Myocyte (in vitro differentiated cells): ENCODE results near the gene CHRDL1. TPM values are rescaled to one million over a fixed set of nuclear protein-coding genes. Genes with fewer than 3 reads are reported as not detected.
"Not testable (repeated sequence)": the region's sequence is repeated elsewhere in the genome, so short reads cannot be mapped to it uniquely, and the experiment has no call there.

Experiments used
- DNase-seq: peaks from one replicate; pipeline ENCODE4 v3.0.0-alpha.2; 2012; ENCODE audit warnings: low read depth
- polyA plus RNA-seq: library from polyadenylated mRNA; unstranded; fragments of >200 nt; gene quantifications from one replicate; pipeline ENCODE4 v1.2.1, GENCODE V29; 2012; ENCODE audit warnings: missing spikeins
- total RNA-seq: library from RNA; depleted of rRNA; stranded (reverse); fragments of >200 nt; gene quantifications from 2 replicates; pipeline ENCODE4 v1.2.3, GENCODE V29; 2014

The CHRDL1 gene, protein sequence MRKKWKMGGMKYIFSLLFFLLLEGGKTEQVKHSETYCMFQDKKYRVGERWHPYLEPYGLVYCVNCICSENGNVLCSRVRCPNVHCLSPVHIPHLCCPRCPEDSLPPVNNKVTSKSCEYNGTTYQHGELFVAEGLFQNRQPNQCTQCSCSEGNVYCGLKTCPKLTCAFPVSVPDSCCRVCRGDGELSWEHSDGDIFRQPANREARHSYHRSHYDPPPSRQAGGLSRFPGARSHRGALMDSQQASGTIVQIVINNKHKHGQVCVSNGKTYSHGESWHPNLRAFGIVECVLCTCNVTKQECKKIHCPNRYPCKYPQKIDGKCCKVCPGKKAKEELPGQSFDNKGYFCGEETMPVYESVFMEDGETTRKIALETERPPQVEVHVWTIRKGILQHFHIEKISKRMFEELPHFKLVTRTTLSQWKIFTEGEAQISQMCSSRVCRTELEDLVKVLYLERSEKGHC
- total RNA-seq: not detected in 2 replicates
- not detected for polyA plus RNA-seq

DNA sequence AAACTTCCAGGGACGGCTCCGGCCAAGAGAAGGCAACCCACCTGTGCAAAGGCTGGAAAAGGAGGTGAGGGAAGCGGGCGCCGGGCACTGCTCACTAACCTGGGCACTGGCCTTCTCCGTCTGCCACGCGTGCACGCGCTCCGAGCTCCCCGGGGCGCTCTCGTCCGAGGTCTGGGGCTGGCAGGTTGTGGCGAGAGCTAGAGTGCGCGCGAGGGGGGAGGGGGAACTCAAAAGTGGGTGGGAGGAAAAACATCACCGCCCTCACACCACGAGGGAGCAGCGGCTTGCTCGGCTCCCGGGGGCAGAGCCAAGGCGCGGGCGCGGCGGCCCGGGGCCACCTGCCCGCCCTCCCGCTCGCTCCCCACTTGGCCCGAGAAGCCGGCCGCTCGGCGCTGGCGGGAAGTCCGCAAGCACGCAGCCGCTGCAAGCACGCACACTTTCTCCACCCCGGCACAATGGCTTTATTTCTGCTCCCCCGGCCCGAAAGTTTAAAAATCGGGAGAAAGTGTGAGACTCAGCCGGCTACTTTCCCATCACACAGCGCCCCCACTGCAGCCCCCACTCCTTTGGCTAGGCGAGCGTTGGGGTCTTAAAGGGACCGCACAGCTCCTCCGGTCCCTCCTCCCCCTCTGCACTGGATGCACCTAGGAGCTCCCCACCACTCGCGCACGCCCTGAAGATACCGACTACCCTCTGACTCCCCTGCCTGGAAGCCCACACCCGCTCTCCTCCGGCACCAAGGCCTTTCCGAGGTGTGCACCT lies at the start of gene CHRDL1:
TSS of gene CHRDL1 (minus strand) at position 173 of the 762 bp plus-strand sequence. CDS start 3,636 bp downstream, outside the sequence.
- DNase-seq: no peak

DNA sequence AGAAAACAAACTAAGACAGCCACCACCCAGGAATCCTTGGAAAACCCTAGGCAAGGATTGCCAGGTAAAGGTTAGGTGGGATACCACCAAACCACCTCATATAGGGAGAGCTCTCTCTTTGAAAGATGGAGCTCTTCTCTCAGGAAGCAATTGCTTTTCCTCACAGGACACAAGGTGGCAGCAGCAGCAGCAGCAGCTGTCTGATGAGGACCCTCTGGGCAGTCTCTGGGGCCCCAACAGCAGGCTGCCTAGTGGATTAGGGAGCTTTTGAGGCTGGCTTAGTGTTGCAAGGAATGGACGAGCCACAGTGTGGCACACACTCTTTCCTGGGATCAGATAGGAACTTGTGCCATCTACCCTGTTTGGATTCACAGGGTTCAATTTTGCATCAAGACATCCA lies 41.4 kb upstream of the CHRDL1 start:
- no peak for DNase-seq

DNA sequence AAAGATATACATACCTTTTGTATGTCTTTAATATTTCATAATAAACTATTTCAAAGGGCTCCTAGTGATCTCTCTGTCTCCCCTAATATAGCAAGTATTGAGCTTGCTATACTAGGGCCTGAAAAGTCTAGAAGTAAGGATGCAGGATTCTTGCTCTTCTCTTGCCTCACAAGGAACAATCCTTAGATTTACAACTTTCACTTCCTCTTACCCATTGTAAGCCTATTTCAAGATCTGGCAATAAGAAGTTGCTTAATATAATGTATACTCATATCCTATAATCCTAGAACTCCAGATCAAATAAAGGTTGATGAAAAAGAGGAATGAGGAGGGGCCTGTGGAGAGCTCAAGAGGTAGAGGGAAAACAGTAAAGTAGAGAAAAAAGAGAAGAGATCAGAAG lies 40.8 kb upstream of the CHRDL1 start:
- no peak for DNase-seq

DNA sequence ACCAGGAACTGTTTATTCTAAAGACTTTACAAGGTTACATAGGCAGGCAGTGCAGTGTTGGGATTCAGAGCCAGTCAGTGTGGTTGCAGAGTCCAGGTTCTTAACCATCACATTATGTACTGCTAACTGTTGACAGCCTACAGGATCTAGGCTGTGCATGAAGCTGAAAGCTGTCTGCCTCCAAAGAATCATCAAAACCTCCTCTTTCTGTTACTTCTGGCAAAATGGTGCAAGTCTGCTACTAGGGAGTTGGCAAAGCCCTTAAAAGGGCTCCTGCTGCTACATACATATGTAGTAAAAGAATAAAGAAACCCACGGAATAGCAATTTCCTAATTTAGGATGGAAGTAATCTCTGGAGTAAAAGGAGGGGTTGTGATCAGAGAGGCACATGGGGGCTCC lies 40.4 kb upstream of the CHRDL1 start:
- DNase-seq: no peak

DNA sequence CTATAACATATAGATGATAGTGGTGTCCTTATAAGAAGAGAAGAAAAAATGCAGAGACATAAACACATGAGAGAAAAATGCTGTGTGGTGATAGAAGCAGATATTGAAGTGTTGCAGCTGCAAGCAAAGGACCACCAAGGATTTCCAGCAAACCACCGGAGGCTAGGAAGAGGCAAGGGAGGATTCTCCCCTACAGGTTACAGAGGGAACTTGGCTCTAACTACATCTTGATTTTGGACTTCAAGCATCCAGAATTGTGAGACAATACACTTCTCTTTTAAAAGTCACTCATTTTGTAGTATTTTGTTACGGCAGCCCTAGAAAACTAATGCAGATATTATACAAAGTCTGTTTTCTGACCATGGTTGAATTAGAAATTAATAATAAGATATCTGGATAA lies 30.4 kb upstream of the CHRDL1 start:
- DNase-seq: no peak

DNA sequence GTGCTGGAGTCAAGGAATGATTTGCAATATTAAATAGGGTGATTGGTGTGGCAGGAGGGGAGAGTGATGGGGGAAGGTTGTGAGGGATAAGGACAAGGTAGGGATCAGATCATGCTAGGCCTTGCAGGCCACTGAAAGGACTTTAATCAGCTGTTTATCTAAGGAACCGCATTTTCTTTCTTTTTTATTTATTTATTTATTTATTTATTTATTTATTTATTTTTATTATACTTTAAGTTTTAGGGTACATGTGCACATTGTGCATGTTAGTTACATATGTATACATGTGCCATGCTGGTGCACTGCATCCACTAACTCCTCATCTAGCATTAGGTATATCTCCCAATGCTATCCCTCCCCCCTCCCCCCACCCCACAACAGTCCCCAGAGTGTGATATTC lies 20.9 kb upstream of the CHRDL1 start:
- DNase-seq: not testable (repeated sequence)

DNA sequence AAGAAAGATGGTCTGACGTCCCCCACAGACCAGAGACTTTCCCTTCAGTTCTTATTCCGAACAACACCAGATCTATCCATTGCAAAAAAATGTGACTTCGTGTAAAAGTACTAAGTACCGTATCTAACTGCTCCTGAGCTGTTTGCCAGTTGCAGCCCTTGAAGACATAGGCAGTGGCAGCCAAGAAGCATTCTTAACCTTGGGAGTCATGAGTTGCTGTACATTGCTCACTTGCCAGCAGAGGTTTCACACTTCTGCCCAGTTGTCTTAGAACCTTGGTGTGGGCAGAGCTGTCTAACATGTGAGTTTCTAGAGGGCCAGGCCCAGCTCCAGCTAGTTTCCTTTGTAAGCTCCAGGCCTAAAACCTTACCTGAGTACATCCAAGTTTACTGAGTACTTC lies 10.5 kb upstream of the CHRDL1 start:
- peak; percentile 0 for DNase-seq

DNA sequence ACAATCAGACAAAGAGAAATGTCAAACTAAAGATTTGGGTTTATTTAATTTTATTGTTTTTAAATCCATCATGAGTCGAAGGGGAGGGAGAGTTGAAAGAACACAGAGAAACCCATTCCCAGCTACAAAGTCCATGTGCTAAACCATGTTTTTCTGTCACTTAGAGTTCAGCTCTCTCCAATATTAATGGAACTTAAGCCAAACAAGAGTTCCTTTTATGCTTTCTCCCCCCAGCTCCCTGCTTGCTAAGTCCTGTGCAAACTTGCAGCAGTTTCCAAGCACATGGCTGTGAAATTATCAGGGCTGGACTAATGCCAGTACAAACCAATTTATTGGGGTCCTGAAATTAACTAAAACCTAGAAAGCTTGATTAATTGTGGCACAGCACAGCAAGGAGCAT lies 9.7 kb upstream of the CHRDL1 start:
- DNase-seq: no peak

DNA sequence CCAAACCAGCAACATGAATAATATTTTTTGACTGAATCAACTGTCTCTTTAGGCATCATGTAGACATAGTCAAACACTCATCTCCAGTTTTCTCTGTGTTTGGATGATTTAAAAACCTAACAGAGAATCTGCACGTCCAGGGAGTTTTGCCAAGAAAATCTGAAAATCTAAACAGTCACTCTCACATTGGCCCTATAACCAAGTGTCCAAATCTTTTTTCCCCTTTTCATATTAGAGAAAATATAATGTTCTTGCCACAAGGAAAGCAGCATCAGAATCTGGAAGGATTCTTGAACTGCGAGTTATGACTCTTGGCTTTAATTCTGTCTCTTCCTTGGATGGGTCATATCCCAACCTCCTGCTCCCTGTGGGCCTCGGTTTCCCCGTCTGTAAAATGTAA lies 8.8 kb upstream of the CHRDL1 start:
- no peak for DNase-seq

DNA sequence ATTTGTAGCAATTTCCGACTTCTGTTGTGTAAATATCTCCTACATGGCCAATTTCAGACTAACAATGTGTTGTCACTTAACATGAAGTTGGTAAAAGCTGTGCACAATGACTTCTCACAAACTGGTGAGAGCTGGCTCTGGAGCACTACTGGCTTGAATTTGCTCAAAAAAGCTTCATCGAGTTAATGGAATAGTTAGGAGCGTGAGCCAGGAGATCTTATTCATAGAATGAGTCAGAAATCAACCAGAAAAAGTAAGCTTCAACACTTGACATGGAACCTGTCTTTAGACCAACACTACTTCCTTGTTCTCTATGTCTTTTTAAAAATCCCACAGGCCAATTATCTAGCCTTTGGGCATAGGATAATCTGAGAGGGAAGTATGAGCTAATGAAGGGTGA lies 7.9 kb upstream of the CHRDL1 start:
- DNase-seq: no peak

DNA sequence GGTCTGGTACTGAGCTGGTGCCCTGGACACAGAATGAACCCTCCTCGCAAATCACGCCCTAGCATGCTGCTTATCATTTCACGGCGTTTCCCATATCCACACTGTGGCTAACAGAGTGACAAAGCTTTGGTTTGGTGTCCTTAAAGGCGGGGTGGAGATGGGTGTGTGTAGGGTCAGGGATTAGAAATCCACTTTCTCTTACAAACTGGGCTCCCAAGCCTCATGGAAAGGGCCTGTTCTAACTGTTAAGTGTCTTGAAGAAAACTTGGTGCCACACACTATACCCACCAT lies 735 bp upstream of the CHRDL1 start:
- no peak for DNase-seq

DNA sequence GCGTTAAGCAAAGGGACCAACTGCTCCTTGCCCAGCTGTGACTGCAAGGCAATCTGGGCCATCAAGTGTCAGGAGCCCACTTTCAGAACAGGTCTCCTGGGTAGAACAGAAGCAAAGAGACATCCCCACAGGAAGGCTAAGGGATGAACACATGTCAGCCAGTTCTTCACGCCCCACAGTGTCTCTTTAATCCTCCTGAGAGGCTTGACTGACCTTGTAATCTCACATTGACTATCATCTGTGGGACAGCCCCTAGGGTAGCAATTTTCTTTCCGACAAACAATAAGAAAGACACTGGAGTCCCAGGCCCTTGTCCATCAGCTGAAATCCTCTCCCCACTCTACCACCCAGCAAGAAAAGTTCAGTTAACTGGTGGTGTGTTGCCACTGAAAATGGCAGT lies 1.0 kb downstream of the CHRDL1 start:
- DNase-seq: no peak

DNA sequence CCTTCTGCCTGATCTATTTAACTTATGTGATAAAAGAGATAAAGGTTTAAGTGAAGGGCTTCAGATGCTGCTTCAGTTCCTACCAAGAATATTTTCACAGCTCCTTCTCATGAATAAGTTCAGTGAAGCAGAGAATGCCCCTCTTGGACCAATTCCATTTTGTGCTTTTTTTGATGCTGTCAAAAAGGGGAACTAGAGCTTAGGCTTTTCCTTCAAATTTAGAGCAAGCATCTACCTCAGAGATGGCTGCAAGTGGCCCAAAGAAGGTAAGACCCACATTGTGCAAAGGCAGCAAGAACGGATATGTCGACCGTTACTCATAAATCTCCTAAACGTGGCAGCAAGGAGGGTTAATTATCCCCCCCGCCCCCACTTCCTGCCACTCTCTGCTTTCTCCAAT lies 4.5 kb downstream of the CHRDL1 start:
- DNase-seq: no peak

DNA sequence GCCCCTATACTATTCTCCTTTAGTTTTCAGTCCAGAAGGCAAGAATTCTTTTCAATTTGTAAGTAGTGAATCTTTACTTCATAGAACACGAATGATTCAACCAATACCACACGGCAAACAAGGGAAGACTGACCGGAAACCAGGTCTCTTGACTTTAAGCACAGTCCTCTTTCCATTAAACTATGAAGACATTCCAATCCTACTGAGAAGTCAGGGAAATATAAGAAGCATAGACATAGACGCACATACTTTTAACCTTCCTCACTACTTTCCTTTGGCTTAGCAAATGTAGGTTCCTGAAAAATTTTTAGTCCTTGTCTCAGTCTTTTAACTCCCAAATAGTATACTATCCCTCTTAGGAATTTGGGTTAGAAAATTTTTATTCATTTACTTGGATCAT lies 9.1 kb downstream of the CHRDL1 start:
- DNase-seq: no peak

DNA sequence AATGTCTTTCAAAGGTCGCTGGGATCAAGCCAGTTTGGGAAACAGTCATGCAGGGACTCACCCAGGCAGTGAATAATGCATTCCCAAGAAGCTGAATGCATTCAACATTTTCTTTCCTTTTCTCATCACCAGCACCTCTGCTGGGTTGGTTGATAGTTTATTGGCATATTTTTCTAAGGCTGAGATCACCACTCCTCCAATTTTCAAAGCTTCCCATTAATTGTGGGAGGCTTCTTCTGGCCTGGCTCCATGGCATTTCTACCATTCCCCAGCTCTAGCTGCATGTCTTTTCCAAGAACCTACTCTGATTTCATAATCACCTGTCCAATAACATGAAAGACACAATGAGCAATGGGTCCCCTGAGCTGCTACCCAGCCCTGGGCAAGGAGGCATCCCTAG lies 35.8 kb downstream of the CHRDL1 start:
- DNase-seq: no peak

DNA sequence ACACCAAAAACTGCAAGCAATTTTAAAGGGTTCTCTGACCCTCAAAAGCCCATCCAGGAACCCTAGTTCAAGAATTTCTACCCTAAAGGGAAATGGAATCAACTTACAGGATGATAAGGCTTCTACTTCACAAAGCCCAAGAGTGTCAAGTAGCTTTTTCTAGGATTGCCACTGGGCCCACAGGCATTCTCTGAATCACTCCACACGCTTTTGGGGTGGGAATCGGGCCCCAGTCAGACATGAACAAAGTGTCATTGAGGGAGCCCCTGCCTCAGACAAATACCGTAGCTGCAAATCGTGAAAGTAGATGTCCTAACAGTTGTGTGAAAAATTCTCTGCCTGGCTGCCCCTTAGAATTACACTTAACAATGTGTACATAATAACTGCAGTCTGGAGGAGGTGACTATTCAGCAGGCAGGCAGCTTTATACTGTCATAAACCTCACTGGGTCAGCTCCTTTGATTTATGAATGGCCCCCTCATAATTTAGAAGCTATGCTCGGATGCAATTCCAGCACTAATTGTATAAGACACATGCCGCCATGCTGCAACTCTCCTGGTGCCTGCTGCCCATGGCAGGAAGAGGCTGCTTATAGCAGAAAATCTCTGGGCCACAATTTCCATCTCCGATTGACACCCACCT lies 36.7 kb downstream of the CHRDL1 start:
- DNase-seq: no peak

DNA sequence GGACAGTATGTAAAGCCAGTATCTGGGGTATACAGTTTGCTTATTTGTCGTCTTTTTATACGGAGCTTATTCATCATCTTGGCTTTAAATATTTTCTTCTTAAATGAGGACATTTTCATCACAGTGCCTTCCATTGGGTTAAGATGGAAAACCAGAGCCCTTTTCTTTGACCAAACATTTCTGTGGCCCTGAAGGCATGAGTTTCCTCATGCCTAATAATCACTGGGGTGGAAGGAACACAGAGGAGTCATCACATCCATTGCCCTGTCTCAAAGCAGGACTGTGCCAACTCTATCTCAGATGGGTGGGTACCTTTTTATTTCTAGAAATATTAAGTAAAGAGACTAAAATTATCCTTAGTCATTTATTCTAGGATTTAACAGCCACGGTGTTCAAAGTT lies 40.0 kb downstream of the CHRDL1 start:
- DNase-seq: no peak

DNA sequence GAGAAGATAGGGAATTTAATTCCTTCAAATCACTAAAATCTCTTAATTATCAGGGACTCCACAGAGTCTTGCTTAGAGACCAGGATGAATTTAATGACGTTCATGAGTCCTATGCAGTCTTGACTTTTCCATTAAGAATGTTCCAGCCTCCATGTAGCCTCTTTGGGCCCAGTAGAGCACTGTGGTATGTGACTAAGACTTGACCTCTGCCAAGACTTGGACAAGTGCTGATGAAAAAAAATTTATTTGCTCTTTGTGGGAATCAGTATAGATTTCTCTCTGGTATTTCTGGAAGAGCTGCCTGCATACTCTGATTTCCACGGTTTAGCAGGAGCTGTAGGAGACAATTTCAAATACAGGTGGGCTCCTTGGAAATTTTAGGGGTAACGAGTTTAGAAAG lies 40.6 kb downstream of the CHRDL1 start:
- DNase-seq: no peak

DNA sequence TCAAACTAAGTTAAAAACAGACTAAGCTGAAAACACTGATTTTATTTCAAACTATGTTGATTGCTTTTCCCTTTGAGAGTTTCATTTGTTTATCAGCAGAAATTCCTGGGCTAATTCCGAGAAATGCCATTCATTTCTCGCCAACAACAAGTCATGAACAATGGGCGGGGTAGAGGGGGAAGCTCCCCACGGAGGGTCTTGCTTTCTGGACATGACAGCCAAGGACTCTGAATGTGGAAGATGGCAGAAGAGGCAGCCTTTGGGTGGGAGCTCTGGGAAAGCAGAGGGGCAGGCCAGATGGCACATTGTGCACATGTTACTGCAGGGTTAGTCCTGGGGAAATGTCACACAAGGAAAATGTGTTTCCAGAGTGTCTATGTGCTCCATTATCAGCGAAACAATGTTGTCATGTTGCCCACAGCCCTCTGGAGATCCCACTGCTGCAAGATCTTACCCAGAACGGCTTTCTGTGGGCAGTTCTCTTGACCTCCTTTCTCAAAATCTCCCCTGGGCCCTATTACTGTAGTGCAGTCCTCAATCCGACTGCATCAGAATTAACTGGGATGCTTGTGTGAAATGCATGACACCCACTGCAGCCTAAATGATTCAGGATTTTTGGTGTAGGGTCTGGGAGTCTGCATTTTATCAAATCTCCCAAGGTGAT lies 45.0 kb downstream of the CHRDL1 start:
- no peak for DNase-seq

DNA sequence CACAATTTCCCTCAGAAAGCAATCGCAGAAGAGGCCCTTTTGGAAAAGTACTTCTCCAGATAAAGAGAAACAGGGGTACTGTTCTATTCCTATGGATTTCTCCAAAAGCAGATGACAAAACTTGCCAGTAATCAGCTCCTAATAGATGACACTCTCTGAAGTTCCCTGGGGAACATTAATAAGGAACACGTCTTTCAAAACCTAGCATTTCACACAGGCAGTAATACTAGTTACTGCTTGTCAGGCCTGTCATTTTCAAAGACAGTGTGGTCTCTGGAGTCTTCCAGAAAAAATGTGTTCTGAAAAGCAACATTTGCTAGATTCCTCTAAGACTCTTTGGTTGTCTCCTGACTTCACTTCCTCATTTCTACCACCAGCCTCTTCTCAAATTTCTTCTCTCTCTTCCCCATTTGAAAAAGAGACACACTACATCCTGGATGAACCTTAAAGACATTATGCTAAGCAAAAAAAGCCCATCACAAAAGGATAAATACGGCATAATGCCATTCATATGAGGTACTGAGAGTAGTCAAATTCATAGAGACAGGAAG lies 47.3 kb downstream of the CHRDL1 start:
- DNase-seq: no peak

DNA sequence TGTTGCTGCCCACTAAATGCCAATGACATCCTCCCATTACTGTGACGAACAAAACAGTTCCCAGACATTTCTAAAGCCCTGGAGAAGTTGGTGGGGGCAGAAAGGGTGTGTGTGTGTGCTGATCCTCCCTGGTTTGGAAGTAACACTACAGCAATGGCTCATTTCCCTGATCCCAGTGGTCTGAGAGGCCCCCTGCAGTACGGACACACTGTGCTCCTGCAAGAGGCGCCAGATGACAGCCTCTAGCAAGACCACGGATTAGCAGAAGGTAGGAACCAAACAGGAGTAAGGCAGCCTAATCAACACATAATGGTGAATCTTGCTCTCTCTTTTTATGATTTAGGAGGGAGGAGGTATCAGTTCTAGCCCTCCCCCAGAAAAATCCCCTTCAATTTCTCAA lies 49.6 kb downstream of the CHRDL1 start:
- DNase-seq: no peak

DNA sequence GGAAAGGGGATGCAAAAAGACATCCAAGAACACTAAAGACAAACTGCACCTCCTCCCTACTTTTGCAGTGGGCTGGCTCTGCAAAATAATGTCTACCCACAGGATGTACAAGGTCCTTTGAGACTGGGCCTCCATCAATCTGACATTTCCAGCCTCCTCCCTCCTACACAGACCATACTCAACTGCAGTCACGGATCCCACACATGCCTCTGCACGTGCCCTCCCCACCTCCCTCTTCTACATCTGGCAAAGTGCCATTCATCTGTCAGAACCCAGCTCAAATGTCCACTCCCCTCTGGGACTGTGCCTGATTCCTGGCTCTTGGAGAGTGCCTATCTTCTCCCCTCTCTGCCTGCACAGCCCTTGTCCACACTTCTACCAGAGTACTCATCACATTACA lies 50.3 kb downstream of the CHRDL1 start:
- DNase-seq: no peak
